ENCODE data around the gene CTNNA2.

CTNNA2 gene

DNA sequence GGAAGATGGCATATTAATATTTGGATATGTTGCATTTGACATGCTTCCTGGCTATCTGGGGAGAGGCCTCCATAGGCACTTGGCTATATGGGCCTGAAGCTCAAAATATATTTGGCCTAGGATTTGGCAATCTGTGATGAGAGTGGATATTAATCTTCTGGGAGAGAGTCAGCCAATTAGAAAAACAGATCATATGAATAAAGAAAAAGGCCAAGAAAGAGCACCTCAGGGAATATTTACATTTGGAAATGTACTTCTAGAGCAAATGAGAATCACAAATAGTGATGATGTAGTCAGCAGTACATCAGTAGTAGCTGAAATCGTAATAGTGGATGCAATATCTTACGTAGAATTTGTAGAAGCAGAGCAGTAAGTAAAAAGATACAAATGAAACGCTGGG lies 277.0 kb downstream of the CTNNA2 start:
- DNase-seq (ENCODE audit: low read depth): no peak

- no peak for DNase-seq (ENCODE audit: low read depth)
These were observed 279.2 kb downstream of the CTNNA2 start for GRCh38 chr2:79792090-79792489.

- DNase-seq (ENCODE audit: low read depth): no peak
These were observed 280.2 kb downstream of the CTNNA2 start for GRCh38 chr2:79793006-79793405.

GRCh38 chr2:79796641-79797040 lies 283.8 kb downstream of the CTNNA2 start:
- no peak for DNase-seq (ENCODE audit: low read depth)

GRCh38 chr2:79798776-79799175 lies 285.9 kb downstream of the CTNNA2 start:
- DNase-seq (ENCODE audit: low read depth): no peak

DNA sequence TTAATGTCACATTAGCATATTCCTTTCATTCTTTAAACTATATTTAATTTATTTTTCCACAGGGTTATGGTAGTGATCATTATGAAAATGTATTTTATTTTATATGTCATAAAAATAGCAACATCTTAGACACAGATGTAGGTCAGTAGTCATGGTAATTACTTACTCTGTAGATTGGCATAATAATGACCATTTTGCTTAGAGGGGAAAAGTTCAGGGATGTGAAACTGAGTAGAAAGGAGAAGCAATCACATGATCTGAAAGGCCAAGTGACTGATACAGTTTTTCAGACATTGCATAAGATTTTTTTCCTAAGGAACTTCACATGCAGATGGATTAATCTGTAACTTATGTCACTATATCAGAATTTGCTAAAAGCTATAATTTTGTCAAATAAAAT lies 286.9 kb downstream of the CTNNA2 start:
- no peak for DNase-seq (ENCODE audit: low read depth)

DNA sequence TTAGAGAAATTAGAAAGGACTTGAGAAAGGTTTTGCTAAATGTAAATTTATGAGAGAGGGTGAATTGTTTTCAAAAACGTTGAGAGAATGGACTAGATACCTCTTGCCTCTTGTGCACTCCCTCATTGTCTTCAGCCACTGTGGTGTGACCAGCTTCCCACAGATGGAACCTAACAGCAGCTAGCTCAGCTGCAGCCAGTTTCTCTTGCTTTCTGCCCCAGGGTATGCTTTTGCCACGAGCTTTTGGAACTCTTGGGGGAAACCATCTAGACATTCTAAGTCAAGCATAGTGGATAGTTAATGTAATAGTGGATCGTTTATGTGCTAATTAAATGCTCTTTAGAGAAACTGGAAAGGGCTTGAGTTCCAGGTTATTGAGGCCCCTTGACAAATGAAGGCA lies 288.2 kb downstream of the CTNNA2 start:
- no peak for DNase-seq (ENCODE audit: low read depth)

- no peak for DNase-seq (ENCODE audit: low read depth)
These were observed 304.4 kb downstream of the CTNNA2 start for GRCh38 chr2:79817288-79817687.

- DNase-seq (ENCODE audit: low read depth): no peak
These were observed 307.4 kb downstream of the CTNNA2 start for GRCh38 chr2:79820281-79820680.

- DNase-seq (ENCODE audit: low read depth): no peak
These were observed 309.3 kb downstream of the CTNNA2 start for GRCh38 chr2:79822136-79822535.

- DNase-seq (ENCODE audit: low read depth): no peak
These were observed 311.4 kb downstream of the CTNNA2 start for GRCh38 chr2:79824086-79824786.

- no peak for DNase-seq (ENCODE audit: low read depth)
These were observed 315.0 kb downstream of the CTNNA2 start for GRCh38 chr2:79827881-79828280.

DNA sequence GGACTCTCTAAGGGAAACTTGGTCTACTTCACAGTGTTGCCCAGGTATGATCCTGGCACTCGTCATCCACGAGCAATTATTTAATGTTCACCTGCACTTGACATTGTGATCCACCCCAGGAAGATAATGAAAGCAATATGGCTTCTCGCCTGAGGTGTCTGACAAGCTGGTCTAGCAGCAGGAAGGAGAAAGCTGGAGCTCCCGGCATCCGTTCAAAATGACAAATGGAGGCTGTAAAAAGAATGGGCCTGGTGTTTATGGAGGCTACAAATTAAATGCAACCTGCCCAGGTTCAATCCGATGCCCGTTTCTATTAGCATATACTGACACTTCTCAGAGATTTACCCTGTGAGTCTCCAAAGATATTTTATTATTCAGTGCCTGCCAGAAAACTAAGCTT lies 317.6 kb downstream of the CTNNA2 start:
- no peak for DNase-seq (ENCODE audit: low read depth)

- DNase-seq (ENCODE audit: low read depth): no peak
These were observed 319.1 kb downstream of the CTNNA2 start for GRCh38 chr2:79831961-79832360.

- no peak for DNase-seq (ENCODE audit: low read depth)
These were observed 319.8 kb downstream of the CTNNA2 start for GRCh38 chr2:79832511-79833234.

DNA sequence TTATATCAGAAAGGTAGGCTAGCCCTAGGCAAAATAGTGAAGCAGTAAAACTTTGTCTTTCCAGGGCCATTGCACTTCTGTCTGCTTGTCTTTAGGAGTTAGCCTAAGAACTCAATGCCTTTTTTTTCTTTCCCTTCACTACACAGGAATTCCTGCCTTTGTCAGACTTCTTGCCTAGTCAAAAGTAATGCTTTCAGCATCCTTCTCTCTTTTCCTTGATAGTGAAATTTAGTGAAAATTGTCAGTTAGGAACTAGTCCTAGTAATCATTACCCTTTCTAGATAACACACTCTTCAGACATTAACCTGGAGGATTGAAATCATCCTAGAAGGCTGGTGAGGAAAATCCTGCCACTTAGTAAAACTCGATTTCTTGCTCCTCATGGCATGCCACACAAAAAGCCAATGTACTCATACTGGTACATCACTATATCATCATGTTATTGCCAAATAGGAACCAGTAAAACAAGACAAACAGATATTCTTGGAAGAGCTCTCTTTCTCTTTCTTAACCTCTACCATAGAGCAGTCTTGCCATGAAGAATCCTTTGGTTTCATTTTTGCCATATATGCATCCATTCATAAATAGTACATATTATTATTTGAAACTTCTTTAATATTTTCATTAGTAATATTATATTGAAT lies 320.5 kb downstream of the CTNNA2 start:
- no peak for DNase-seq (ENCODE audit: low read depth)

GRCh38 chr2:79835911-79836310 lies 323.1 kb downstream of the CTNNA2 start:
- DNase-seq (ENCODE audit: low read depth): no peak

DNA sequence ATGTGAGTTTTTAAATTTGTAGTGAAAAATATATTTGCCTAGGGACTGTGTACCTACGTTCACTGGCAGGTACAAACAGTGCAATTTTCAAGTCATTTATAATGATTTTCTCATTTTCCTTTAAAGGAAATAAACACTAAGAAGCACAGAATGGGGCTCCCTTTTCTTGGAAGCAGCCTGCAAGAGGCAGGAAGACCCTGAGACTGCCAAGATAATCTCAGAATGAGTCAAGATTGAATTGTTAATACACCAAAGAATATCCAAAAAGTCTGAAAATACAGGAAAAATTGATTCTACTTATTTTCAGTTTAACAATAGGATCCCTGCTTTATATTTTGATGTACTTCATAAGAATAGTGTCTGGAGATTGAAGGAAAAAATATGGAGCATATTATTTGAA lies 331.2 kb downstream of the CTNNA2 start:
- DNase-seq (ENCODE audit: low read depth): no peak

DNA sequence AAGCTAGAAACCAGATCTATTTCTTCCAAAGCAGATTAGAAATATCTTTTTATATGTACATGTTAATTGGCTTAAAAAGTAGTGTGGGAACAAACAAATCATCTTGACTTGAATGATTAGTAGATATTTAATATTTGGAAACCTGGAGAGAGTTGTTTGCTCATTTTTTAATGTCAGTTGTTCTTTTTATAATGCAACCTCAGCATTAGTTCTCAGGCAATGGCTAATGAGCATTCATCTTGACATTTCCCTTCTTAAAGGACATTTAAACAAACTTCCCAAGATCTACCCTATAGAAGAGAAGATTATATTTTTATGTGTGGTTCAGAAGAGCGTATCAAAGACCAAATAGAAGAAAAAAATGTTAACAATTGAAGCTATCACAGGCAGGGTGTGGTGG lies 334.0 kb downstream of the CTNNA2 start:
- DNase-seq (ENCODE audit: low read depth): no peak

DNA sequence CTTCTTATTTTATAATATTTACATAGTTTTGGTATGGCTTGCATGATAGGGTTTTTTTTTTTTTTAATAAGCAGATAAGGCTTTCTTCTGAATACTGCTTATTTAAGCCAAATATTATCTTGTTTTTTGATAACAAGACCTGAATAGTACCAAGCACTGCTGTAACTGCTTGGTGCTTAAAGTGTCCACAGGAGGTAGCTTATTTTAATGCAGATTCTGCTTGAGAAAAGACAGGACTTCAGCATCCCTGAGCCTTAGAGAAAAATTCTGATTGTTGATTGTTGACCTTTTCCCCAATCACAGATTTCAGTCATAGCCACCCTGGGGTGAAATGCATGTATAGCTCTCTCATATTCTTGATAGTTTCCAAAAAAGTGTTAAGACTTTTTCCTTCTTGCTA lies 336.4 kb downstream of the CTNNA2 start:
- DNase-seq (ENCODE audit: low read depth): no peak

- no peak for DNase-seq (ENCODE audit: low read depth)
These were observed 337.1 kb downstream of the CTNNA2 start for GRCh38 chr2:79849949-79850348.

DNA sequence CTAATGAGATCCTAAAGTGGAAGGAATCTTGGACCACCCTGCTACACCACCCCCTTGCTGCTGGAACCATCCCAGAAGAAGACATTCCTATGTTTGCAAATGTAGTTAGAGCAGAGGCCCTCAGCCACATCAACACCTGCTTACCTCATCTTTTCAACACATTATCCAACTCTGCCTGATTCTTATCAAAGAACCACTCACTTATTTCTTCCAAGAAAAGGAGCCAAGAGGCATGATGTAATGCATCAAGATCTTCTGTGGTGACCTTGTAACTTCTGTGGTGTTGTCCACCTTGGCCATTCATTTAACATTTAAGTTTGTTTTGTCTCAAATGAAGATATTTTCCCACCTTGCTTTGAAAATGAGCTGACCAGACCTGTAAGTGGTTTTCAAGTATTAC lies 338.1 kb downstream of the CTNNA2 start:
- DNase-seq (ENCODE audit: low read depth): no peak

DNA sequence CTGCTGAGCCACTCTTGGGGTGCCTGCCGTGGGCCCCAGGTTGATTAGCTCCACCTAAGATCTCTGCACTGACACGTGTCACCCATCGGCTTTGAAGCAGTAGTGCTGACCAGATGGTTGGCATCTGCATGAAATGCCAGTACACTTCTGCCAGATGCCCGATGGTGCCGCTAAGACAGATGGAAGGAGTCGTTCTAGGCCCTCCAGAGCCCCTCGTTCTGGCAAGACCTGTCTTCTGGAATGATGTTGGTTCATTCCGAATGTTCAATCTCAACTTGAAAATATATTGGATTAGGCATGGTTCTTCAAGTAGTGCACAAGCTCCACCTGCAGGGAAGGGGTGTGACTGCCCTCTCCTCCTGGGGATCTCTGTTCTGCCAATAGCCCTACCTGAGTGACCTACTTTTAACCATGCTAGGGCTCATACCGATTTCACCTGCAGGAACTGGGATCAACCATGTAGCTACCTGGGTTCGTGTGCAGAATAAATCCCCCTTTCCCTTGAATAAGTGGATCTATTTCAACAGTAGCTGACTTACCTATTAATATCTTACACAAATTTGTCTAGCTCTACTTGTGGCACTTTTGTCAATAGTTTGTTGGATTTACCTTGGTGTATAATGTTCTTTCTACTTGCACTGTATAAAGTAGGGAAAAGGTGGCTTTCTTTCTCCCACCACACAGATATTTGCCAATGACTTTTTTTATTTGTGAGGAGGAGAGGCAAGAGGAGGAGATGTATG lies 342.6 kb downstream of the CTNNA2 start:
- no peak for DNase-seq (ENCODE audit: low read depth)

Measured in T-helper 22 cell (primary cell).